HG02642 (cell line): ENCODE measurements around the gene ASH1L.
"Not testable (repeated sequence)": the region's sequence is repeated elsewhere in the genome, so short reads cannot be mapped to it uniquely, and the experiment has no call there.

Experiments
- ATAC-seq: cut with Tn5 transposase; IDR thresholded peaks from one replicate; pipeline ENCODE4 v1.9.1; 2021; ENCODE audit warnings: mild to moderate bottlenecking; ENCODE audit not compliant: unreplicated experiment, poor library complexity

The ASH1L gene

DNA sequence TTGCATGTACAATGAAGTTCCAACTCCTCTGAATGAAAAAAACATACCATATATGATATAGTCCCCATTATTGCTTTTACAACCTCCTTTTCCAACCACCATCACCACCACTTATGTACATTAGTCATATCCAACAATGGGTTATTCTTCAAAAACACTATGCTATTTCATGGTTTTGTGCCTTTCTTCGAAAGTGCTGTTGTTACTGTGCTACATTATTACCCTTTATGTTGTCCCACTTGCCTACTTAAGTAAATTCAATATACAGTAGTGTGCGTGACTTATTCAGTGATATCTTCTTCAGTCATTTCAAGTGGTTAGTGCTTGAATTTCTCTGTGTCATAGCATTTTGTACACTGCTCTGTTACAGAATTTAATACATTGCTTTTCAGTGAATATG lies 105.3 kb downstream of the ASH1L start:
- ATAC-seq, result no peak

DNA sequence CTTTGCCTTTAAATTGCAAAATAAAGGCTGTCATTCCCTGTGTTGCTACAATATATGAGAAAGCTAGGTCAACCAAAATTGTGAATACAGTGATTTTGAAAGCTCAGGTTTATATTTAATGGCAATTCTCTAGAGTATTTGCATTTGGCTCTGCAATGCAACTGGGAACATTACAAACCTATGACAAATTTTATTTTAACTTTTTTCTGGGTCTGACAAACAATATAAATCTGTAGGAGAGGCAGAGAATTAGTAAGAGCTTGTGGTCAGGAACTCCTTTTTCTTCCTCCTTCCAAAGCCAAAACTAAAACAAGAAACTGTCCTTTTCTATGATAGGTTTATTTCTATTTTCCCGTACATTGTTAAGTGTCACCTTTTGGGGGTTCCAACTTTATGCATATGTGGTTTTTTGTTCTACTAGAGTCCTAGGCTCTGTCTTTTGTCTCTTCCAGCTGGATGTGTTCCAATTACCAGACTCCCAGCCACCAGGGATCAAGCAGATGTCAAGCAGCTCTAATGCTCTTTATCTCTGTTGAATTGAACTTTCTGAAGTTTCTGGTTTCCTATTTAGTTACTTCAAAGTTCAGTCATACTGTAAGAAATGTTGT lies 106.9 kb downstream of the ASH1L start:
- ATAC-seq, result no peak

DNA sequence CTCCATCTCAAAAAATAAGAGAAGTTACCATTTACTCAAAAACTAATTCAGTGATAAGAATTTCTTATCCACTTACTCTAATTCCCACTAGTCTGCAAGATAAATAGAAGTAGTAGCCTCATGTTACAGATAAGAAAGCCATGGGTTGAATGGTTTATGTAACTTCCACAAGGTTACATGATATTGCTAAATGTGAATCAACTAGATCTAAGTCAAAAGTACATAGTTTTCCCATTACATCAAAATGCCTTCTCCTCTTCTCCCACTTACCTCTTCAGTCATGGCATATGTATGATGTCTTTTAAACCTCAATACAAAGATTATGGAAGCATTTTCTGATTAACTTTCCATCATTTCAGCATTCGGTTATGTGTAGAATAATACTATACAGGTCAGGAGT lies 108.5 kb downstream of the ASH1L start:
- no peak for ATAC-seq

DNA sequence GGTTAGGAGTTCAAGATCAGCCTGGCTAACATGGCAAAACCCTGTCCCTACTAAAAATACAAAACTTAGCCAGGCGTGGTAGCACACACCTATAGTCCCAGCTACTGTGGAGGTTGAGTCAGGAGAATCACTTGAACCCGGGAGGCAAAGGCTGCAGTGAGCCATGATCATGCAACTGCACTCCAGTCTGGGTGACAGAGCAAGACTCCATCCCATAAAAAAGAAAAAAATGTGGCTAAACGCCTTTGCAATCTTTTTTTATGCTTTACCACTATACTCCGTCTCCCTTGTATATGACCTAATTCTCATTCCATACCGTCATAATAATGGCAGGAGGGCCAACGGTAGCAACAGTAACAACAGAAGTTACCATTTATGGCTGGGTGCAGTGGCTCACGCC lies 109.5 kb downstream of the ASH1L start:
- ATAC-seq, result no peak

DNA sequence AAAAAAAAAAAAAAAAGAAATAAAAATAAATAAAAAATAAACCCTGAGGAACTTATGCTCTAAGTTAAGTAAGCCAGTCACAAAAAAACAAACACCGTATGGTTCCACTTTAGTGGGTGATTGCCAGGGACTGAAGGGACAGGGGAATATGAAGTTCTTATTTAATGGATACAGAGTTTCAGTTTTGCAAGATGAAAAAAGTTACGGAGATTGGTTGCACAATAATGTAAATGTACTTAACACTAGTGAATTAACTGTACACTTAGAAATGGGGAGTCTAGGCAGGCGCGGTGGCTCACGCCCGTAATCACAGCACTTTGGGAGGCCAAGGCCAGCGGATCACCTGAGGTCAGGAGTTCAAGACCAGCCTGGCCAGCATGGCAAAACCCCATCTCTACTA lies 111.4 kb downstream of the ASH1L start:
- no peak for ATAC-seq

DNA sequence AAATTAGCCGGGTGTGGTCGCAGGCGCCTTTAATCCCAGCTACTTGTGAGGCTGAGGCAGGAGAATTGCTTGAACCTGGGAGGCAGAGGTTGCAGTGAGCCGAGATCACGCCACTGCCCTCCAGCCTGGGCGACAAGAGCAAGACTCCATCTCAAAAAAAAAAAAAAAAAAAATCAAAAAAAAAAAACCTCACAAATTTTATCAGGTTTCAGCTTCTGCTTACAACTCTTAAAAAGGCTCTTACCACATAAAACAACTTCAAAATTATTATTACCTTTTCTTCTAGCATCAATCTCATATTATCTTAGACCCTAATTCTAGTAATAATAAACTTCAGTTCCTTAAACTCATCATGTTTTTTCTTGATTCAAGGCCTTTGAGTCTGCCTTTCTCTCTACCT lies 120.2 kb downstream of the ASH1L start:
- ATAC-seq, result not testable (repeated sequence)

DNA sequence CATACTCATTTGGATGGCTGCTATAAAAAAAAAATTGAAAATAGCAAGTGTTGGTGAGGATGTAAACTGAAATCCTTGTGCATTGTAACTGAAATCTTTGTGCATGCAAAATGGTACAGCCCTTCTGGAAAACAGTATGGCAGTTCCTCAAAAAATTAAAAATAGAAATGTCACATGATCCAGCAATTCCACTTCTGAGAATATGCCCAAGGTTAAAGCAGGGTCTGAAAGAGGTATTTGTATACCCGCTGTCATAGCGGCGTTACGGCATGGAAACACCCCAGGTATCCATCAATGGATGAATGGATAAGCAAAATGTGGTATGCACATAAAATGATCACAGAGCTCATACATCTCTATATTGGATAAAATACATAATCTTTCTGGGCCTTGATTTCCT lies 125.2 kb downstream of the ASH1L start:
- no peak for ATAC-seq

DNA sequence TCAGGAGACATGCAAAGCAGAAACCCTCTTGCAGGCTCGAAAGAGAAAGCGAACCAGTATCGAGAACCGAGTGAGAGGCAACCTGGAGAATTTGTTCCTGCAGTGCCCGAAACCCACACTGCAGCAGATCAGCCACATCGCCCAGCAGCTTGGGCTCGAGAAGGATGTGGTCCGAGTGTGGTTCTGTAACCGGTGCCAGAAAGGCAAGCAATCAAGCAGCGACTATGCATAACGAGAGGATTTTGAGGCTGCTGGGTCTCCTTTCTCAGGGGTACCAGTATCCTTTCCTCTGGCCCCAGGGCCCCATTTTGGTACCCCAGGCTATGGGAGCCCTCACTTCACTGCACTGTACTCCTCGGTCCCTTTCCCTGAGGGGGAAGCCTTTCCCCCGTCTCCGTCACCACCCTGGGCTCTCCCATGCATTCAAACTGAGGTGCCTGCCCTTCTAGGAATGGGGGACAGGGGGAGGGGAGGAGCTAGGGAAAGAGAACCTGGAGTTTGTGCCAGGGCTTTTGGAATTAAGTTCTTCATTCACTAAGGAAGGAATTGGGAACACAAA lies 128.7 kb downstream of the ASH1L start:
- ATAC-seq, result not testable (repeated sequence)

DNA sequence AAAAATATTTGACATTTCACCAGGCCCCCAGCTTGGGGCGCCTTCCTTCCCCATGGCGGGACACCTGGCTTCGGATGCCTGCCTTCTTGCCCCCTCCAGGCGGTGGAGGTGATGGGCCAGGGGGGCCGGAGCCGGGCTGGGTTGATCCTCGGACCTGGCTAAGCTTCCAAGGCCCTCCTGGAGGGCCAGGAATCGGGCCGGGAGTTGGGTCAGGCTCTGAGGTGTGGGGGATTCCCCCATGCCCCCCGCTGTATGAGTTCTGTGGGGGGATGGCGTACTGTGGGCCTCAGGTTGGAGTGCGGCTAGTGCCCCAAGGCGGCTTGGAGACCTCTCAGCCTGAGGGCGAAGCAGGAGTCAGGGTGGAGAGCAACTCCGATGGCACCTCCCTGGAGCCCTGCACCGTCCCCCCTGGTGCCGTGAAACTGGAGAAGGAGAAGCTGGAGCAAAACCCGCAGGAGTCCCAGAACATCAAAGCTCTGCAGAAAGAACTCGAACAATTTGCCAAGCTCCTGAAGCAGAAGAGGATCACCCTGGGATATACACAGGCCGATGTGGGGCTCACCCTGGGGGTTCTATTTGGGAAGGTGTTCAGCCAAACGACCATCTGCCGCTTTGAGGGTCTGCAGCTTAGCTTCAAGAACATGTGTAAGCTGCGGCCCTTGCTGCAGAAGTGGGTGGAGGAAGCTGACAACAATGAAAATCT lies 129.3 kb downstream of the ASH1L start:
- ATAC-seq, result not testable (repeated sequence)

DNA sequence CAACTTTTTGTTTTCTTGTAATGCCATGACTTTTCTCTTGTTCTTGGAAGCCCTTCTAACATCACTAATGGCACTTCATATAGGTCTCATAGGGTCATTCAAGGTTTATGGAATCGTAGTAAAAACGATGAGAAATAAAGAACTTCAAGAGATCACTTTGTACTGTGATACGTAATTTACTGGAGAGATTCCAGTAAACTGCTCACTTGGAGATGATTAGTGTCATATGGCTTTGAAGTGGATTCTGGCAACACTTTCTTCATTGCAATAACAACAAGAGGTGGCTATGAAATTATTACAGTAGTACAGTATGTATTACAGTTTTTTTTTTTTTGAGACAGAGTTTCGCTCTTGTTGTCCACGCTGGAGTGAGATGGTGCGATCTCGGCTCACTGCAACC lies 138.5 kb downstream of the ASH1L start:
- ATAC-seq, result no peak

DNA sequence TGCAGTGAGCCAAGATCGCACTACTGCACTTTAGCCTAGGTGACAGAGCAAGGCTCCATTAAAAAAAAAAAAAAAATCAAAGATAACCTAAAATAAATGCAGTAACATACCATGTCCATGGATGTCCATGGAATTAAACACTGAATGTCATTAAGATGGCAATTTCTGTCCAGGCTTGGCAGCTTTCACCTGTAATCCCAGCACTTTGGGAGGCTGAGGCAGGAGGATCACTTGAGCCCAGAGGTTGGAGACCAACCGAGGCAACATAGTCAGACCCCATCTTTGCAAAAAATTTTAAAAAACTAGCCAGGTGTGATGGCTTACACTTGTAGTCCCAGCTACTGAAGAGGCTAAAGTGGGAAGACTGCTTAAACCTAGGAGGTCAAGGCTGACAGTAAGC lies 141.8 kb downstream of the ASH1L start:
- no peak for ATAC-seq

DNA sequence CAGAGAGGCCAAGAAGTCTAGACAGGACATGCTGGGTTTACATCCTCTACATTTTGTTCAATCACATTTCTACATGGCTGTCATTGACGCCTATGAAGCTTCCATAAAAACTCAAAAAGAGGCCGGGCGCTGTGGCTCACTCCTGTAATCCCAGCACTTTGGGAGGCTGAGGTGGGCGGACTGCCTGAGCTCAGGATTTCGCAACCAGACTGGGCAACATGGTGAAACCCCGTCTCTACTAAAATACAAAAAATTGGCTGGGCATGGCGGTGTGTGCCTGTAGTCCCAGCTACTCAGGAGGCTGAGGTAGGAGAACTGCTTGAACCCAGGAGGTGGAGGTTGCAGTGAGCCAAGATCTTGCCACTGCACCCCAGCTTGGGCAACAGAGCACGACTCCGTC lies 150.8 kb downstream of the ASH1L start:
- ATAC-seq, result not testable (repeated sequence)

DNA sequence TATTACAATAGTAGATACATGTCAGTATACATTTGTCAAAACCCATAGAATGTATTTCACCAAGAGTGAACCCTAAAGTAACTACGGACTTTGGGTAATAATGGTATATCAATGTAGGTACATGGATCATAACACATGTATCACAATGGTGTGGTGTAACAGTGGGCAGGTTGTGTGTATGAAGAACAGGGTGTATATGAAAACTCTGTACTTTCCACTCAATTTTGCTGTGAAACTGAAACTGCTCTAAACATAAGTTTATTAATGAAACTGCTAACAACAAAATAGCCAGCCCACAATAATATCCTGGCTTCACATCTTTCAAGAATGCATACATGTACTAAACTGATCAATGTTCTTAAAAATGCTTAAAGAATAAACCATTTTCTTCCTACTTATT lies 151.7 kb downstream of the ASH1L start:
- no peak for ATAC-seq

DNA sequence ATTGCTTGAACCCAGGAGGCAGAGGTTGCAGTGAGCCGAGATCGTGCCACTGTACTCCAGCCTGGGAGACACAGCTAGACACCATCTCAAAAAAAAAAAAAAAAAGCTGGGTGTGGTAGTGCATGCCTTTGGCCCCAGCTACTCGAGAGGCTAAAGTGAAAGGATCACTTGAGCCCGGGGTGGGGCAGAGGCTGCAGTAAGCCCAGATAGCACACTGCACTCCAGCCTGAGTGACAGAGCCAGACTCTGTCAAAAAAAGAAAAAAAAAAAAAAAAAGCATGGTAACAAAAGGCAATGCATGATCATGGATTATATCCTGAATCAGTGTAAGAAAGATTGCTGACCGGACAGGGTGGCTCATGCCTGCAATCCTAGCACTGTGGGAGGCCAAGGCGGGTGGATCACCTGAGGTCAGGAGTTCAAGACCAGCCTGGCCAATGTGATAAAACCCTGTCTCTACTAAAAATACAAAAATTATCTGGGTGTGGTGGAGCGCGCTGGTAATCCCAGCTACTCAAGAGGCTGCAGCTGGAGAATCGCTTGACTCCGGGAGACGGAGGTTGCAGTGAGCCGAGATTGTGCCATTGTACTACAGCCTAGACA lies 165.6 kb downstream of the ASH1L start:
- ATAC-seq, result no peak

DNA sequence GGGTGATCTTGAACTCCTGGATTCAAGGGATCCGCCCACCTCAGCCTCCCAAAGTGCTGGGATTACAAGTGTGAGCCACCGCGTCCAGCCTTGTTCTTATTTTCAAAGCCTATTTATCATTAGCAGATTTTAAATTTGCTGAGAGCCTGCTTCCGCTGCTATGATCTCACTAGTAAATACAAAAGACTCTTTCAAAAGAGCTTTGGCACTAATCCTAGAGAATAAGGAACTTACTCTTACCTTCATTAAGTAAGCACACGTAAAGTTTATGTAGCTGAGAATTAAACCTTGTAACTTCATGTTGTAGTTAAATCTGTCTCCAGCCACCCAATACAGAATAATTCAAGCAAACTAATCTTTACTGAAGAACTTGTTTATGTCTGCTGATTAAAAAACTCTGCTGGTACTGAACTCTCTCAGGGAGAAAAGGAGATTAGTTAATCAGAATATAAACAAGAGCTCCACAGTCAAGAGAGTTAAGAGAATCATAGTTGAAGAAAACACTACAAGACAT lies 169.6 kb downstream of the ASH1L start:
- no peak for ATAC-seq

DNA sequence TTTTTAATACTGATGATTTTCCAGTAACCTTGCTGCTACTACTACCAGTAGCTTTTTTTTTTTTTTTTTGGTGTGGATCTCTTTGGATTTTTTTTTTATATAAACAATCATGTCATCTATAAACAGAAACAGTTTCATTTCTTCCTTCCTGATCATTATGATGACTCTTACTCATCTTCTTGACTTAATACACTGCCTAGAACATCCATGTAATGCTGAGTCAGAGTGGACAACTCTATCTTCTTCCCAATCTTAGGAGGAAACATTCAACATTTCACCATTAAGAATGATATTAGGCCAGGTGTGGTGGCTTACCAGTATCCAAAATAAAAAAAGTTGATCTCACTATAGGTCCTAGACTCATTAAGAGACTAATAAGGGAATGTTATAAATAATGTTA lies 172.8 kb downstream of the ASH1L start:
- ATAC-seq, result no peak

DNA sequence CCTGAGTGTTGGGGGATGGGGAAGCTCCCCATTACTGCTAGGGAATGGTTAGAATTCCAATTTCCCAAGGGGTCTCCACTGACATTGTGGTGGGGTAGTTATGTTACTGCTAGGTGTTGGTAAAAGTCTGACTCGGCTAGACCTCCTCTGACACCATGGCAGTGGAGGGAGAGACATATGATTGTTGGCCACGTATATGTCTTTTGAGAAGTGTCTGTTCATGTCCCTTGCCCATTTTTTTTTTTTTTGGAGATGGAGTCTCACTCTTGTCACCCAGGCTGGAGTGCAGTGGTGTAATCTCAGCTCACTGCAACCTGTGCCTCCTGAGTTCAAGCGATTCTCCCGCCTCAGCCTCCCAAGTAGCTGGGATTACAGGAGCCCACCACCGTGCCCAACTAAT lies 176.8 kb downstream of the ASH1L start:
- not testable (repeated sequence) for ATAC-seq

DNA sequence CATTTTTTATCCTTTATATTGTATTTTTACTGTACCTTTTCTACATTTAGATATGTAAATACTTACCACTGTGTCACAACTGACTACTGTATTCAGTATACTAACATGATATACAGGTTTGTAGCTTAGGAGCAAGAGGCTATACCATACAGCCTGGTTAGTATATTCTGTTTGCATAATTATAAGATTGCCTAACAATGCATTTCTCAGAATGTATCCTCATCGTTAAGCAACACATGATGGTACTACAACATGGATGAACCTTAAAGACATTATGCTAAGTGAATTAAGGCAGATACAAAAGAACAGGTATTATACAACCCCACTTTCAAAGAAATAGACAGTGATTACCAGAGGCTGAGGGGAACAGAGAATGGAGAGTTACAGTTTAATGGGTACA lies 179.2 kb downstream of the ASH1L start:
- no peak for ATAC-seq

DNA sequence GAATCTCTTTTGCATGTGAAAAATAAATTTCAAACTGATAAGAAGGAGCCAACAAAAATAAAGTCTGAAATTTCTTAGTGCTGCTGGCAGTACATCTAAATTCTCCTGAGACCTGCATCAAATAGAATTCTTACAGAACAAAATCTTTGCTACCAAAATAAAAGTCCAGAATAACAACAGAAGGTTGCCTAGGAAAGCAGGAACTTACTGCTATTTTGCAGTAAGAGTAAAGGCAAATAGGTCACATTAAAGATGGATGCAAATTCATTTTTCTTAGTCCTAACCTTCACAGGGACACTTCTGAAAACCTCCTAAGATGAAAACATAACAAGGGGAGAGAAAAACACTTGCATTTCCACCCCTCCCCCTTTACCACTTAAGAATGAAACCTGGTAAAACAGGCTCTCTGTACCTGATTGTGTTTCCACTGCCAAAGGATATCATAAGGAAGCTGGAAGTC lies 182.9 kb downstream of the ASH1L start:
- ATAC-seq, result no peak

DNA sequence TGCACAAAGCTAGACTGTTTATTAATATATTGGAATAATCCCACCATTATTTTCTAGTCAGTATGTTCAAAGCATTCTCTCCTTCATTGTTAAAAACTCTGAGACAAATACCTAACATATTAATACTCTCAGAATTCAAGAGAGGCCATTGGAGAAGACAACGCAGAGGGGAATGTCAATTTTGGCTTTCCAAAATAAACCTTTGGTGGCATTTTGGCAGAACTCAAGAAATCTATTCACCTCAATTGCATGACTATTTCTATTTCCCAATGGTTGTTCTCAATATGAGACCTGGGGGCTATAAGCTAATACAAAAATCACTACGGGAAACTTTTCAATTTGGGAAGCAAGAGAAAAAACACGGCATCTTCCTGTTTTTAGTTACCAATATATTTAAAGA lies 183.4 kb downstream of the ASH1L start:
- ATAC-seq, result no peak

DNA sequence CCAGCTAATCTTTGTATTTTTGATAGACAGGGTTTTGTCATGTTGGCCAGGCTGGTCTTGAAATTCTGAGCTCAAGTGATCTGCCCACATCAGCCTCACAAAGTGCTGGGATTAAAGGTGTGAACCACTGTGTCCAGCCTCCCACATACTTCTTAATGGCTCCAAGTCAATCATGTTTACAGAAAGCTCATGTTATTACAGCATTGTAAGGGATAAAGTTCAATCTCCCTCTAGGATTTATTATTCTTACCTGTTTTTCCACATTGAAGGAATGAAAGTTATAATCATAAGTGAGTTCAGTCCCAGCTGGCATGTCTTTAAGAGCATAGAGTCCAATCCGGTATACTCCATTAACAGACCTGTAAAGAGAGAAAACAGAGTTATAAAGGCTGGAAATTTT lies 202.6 kb downstream of the ASH1L start:
- ATAC-seq, result no peak
